Measurements from ENCODE around the gene KCNG2.

- no peak for TF ChIP-seq POLR2A (IDR thresholded peaks at IDR 0.05)
- no peak for TF ChIP-seq CTCF (IDR thresholded peaks at IDR 0.05)
Observed at GRCh38 chr18:79772108-79772864, 25.5 kb upstream of the KCNG2 start.
